IMR-90 (cell line): ENCODE measurements around the gene MFN2. TPM values are rescaled to one million over a fixed set of nuclear protein-coding genes. Genes with fewer than 3 reads are reported as not detected.

Experiments used
- ATAC-seq: fragments of 200-7000 bp; cut with Tn5 transposase; 2 replicates; pipeline ENCODE4 v1.9.1; 2020; ENCODE audit warnings: low read depth, mild to moderate bottlenecking, moderate library complexity
- BruUV-seq: library from RNA; stranded (reverse); fragments of 400-500 nt; replicated peaks from 2 replicates; lab custom pipeline; 2021; lab: Mats Ljungman, UMichigan
- CTCF ChIA-PET: fragments of 300-600 bp; formaldehyde crosslinking; extraction: SDS; loops from one replicate; lab custom pipeline; 2021; ENCODE audit warnings: antibody characterized with exemption; lab: Yijun Ruan, JAX
- POLR2A ChIA-PET: fragments of 300-600 bp; sonication (Branson Sonifier 250); formaldehyde crosslinking; loops from one replicate; lab custom pipeline; 2022; ENCODE audit warnings: antibody characterized with exemption; ENCODE audit not compliant: unreplicated experiment; lab: Charles Lee
- DNase-seq: peaks from one replicate; pipeline ENCODE4 v3.0.0; 2013
- H2AFZ ChIP-seq: replicated peaks from 2 replicates; pipeline ENCODE3; 2013; ENCODE audit warnings: low read length, mild to moderate bottlenecking; ENCODE audit not compliant: poor library complexity
- H2AK5ac ChIP-seq: 2 replicates; pipeline ENCODE4 v1.6.1; 2013; ENCODE audit warnings: low read depth, low read length, inconsistent platforms
- H2AK9ac ChIP-seq: replicated peaks from 2 replicates; pipeline ENCODE3; 2013; ENCODE audit warnings: mild to moderate bottlenecking, low read depth, low read length, moderate library complexity; ENCODE audit not compliant: poor library complexity
- H2BK120ac ChIP-seq: 2 replicates; pipeline ENCODE4 v1.6.1; 2013; ENCODE audit warnings: low read depth, low read length, inconsistent platforms
- H2BK15ac ChIP-seq: 3 replicates; pipeline ENCODE4 v1.6.1; 2013; ENCODE audit warnings: low read depth, low read length, inconsistent platforms
- H2BK20ac ChIP-seq: 2 replicates; pipeline ENCODE4 v1.6.1; 2013; ENCODE audit warnings: low read depth, mild to moderate bottlenecking, inconsistent platforms, low read length, moderate library complexity
- H2BK5ac ChIP-seq: 2 replicates; pipeline ENCODE4 v1.6.1; 2013; ENCODE audit warnings: mild to moderate bottlenecking, low read depth, low read length, inconsistent platforms; ENCODE audit not compliant: poor library complexity, severe bottlenecking
- H3K14ac ChIP-seq: replicated peaks from 2 replicates; pipeline ENCODE4 v1.6.1; 2013; ENCODE audit warnings: low read depth, low read length, inconsistent platforms
- H3K18ac ChIP-seq: 2 replicates; pipeline ENCODE4 v1.6.1; 2013; ENCODE audit warnings: low read depth, low read length, control low read depth
- H3K23ac ChIP-seq: 2 replicates; pipeline ENCODE4 v1.6.1; 2013; ENCODE audit warnings: low read depth, low read length, inconsistent platforms
- H3K27ac ChIP-seq: 2 replicates; pipeline ENCODE4 v1.5.1; 2013; ENCODE audit warnings: mild to moderate bottlenecking, control low read depth, low read length; ENCODE audit not compliant: insufficient read depth
- H3K27me3 ChIP-seq: 2 replicates; pipeline ENCODE4 v1.6.1; 2013; ENCODE audit warnings: low read length; ENCODE audit not compliant: control insufficient read depth, insufficient read depth
- H3K36me3 ChIP-seq: 2 replicates; pipeline ENCODE4 v1.6.1; 2013; ENCODE audit warnings: low read length, mixed read lengths; ENCODE audit not compliant: control insufficient read depth, insufficient read depth
- H3K4ac ChIP-seq: 2 replicates; pipeline ENCODE4 v1.6.1; 2013; ENCODE audit warnings: low read depth, low read length, inconsistent platforms
- H3K4me1 ChIP-seq: 2 replicates; pipeline ENCODE4 v1.6.1; 2013; ENCODE audit warnings: low read length, mixed read lengths; ENCODE audit not compliant: control insufficient read depth, insufficient read depth
- H3K4me2 ChIP-seq: 2 replicates; pipeline ENCODE4 v1.6.1; 2013; ENCODE audit warnings: low read depth, mild to moderate bottlenecking, control low read depth, low read length, moderate library complexity
- H3K4me3 ChIP-seq: 2 replicates; pipeline ENCODE4 v1.5.1; 2013; ENCODE audit warnings: low read depth, mild to moderate bottlenecking, control low read depth, low read length, moderate library complexity; ENCODE audit not compliant: insufficient read depth
- H3K56ac ChIP-seq: 2 replicates; pipeline ENCODE4 v1.6.1; 2013; ENCODE audit warnings: low read length, inconsistent platforms; ENCODE audit not compliant: insufficient read depth; ENCODE audit errors: extremely low read depth
- H3K79me1 ChIP-seq, 2 experiments: 2 replicates each; pipeline ENCODE4 v1.6.1; 2013; ENCODE audit warnings: low read length in 2 of 2, inconsistent platforms in 1 of 2, low read depth in 1 of 2
- H3K9ac ChIP-seq: 2 replicates; pipeline ENCODE4 v1.6.1; 2013; ENCODE audit warnings: low read depth, low read length, control low read depth
- H3K9me1 ChIP-seq: 2 replicates; pipeline ENCODE4 v1.6.1; 2013; ENCODE audit warnings: low read length, inconsistent platforms; ENCODE audit not compliant: insufficient read depth
- H3K9me3 ChIP-seq: 2 replicates; pipeline ENCODE4 v1.6.1; 2013; ENCODE audit warnings: low read length; ENCODE audit not compliant: control insufficient read depth, insufficient read depth
- H4K20me1 ChIP-seq: 2 replicates; pipeline ENCODE4 v1.6.1; 2013; ENCODE audit warnings: low read length, inconsistent platforms; ENCODE audit not compliant: insufficient read depth
- H4K5ac ChIP-seq: 2 replicates; pipeline ENCODE4 v1.6.1; 2013; ENCODE audit warnings: mild to moderate bottlenecking, low read depth, low read length, control low read depth
- H4K8ac ChIP-seq, 2 experiments: 2 replicates each; pipeline ENCODE4 v1.6.1; 2013; ENCODE audit warnings: low read depth in 2 of 2, low read length in 2 of 2, control low read depth in 1 of 2, inconsistent platforms in 1 of 2
- H4K91ac ChIP-seq: 2 replicates; pipeline ENCODE4 v1.6.1; 2013; ENCODE audit warnings: low read depth, low read length, inconsistent platforms; ENCODE audit not compliant: insufficient read depth
- BHLHE40 ChIP-seq: fragments of 150-350 bp; IDR thresholded peaks from 2 replicates; pipeline ENCODE4 v1.6.1; 2016; ENCODE audit warnings: mild to moderate bottlenecking, low read depth, low read length
- CEBPB ChIP-seq: IDR thresholded peaks from 2 replicates; pipeline ENCODE4 v1.6.1; 2012; ENCODE audit warnings: low read depth, low read length, improper control_type of control experiment
- CHD1 ChIP-seq: IDR thresholded peaks from 2 replicates; pipeline ENCODE4 v1.6.1; 2012; ENCODE audit warnings: low read depth, low read length, improper control_type of control experiment
- CTCF ChIP-seq: conservative IDR thresholded peaks from 2 replicates; pipeline ENCODE4 v1.5.1; 2012; ENCODE audit warnings: mild to moderate bottlenecking, low read depth, low read length, improper control_type of control experiment
- ELK1 ChIP-seq: fragments of 150-350 bp; IDR thresholded peaks from 2 replicates; pipeline ENCODE4 v1.6.1; 2016; ENCODE audit warnings: low read depth, mild to moderate bottlenecking, low read length, moderate library complexity, borderline replicate concordance
- FOS ChIP-seq: fragments of 150-350 bp; IDR thresholded peaks from 2 replicates; pipeline ENCODE4 v1.6.1; 2016; ENCODE audit warnings: low read depth, low read length
- MAFK ChIP-seq: IDR thresholded peaks from 2 replicates; pipeline ENCODE4 v1.6.1; 2012; ENCODE audit warnings: low read depth, low read length, improper control_type of control experiment
- MAZ ChIP-seq: IDR thresholded peaks from 2 replicates; pipeline ENCODE4 v1.6.1; 2012; ENCODE audit warnings: low read depth, mild to moderate bottlenecking, low read length, improper control_type of control experiment, moderate library complexity, borderline replicate concordance
- MXI1 ChIP-seq: IDR thresholded peaks from 2 replicates; pipeline ENCODE4 v1.6.1; 2012; ENCODE audit warnings: low read depth, mild to moderate bottlenecking, low read length, moderate library complexity, borderline replicate concordance
- NFE2L2 ChIP-seq: fragments of 150-350 bp; IDR thresholded peaks from 2 replicates; pipeline ENCODE4 v1.6.1; 2016; ENCODE audit warnings: low read depth, mild to moderate bottlenecking, low read length
- POLR2A ChIP-seq: IDR thresholded peaks from 2 replicates; pipeline ENCODE4 v1.6.1; 2012; ENCODE audit warnings: mild to moderate bottlenecking, low read depth, low read length
- RAD21 ChIP-seq: IDR thresholded peaks from 2 replicates; pipeline ENCODE4 v1.6.1; 2012; ENCODE audit warnings: low read length, improper control_type of control experiment
- RCOR1 ChIP-seq: IDR thresholded peaks from 2 replicates; pipeline ENCODE4 v1.6.1; 2012; ENCODE audit warnings: mild to moderate bottlenecking, low read length, improper control_type of control experiment; ENCODE audit not compliant: insufficient replicate concordance
- RFX5 ChIP-seq: IDR thresholded peaks from 2 replicates; pipeline ENCODE4 v1.8.0; 2012; ENCODE audit warnings: low read depth, mild to moderate bottlenecking, low read length, moderate library complexity
- SMC3 ChIP-seq: fragments of 150-350 bp; IDR thresholded peaks from 2 replicates; pipeline ENCODE4 v1.6.1; 2016; ENCODE audit warnings: low read depth, mild to moderate bottlenecking, antibody characterized with exemption, low read length, moderate library complexity
- USF2 ChIP-seq: fragments of 150-350 bp; IDR thresholded peaks from 2 replicates; pipeline ENCODE4 v1.6.1; 2017; ENCODE audit warnings: mild to moderate bottlenecking, antibody characterized with exemption, low read length, low read depth
- WGBS, 2 experiments: methylation state at CpG; one replicate each; pipeline versions ENCODE4 v1.1.5 to v1.1.7; 2013; ENCODE audit warnings: missing lambda C conversion rate in 2 of 2; ENCODE audit not compliant: insufficient read length in 1 of 2; ENCODE audit errors: extremely low coverage in 2 of 2; 5-methylcytosine and 5-hydroxymethylcytosine counted together
- dilution Hi-C: fragments of 300-500 bp; cut with HindIII; formaldehyde crosslinking; loops from one replicate; pipeline ENCODE4 v1.14.3; 2018; ENCODE audit warnings: low sequenced_read_pairs; ENCODE audit not compliant: unreplicated experiment
- in situ Hi-C: fragments of 300-500 bp; cut with MboI; formaldehyde crosslinking; loops from 3 replicates; pipeline ENCODE4 v1.14.3; 2019; ENCODE audit warnings: low sequenced_read_pairs, inconsistent platforms, mixed read lengths
- intact Hi-C: fragments of 100-400 bp; cut with micrococcal nuclease; formaldehyde crosslinking; loops from 2 replicates; pipeline ENCODE4 v1.10.0; 2022
- polyA plus RNA-seq, 3 experiments: library from polyadenylated mRNA; depleted of rRNA; stranded (reverse); fragments of >200 nt; gene quantifications; 2 replicates each; pipeline ENCODE4 v1.2.3, GENCODE V29; 2012; ENCODE audit warnings: low replicate concordance in 1 of 3
- total RNA-seq: library from RNA; depleted of rRNA; stranded (reverse); fragments of >200 nt; gene quantifications from 2 replicates; pipeline ENCODE4 v1.2.3, GENCODE V29; 2012

MFN2 gene
- total and polyA plus RNA-seq, 2 of the 4 experiments (the other 2 are of a cell fraction) = 52.8 to 84.2 TPM

GRCh38 chr1:12051361-12051760 lies 71.1 kb downstream of the MFN2 start:
- in situ Hi-C loops = no loop called here
- Histone ChIP-seq H4K8ac (no peak overlapping the region), H3K4me2 (no peak overlapping the region), H2AFZ (no peak overlapping the region), H2BK5ac (no peak overlapping the region), H3K9ac (no peak overlapping the region), H3K23ac (no peak overlapping the region), H2BK20ac (no peak overlapping the region), H3K27ac (no peak overlapping the region), H3K56ac (no peak overlapping the region), H2BK120ac (no peak overlapping the region), H2BK15ac (no peak overlapping the region), H3K36me3 (no peaks in the 10 kb centered on the region), H3K9me1 (peaks cover 5% of the 10 kb centered on the region; the same call in 1 of the 2 replicates), H4K5ac (no peak overlapping the region), H3K14ac (no peak overlapping the region), H3K9me3 (no peaks in the 10 kb centered on the region), H2AK9ac (no peak overlapping the region), H4K20me1 (no peaks in the 10 kb centered on the region), H4K91ac (no peak overlapping the region), H3K4me3 (no peak overlapping the region), H3K79me1 (no peaks in the 10 kb centered on the region), H2AK5ac (no peak overlapping the region), H3K27me3 (peaks cover 17% of the 10 kb centered on the region), H3K4me1 (peaks cover 5% of the 10 kb centered on the region; the same call in 1 of the 2 replicates), H3K4ac (no peak overlapping the region), H3K18ac (no peak overlapping the region)
- no peak for ATAC-seq
- DNase-seq = no peak
- dilution Hi-C loops = no loop called here
- BruUV-seq = no TSS peak
- intact Hi-C loops = no loop called here
- 100% methylated on average over 1 of the region's 1 CpG; no CpG with 5 or more reads in 1 of the 2 experiments for WGBS, 2 experiments
- TF ChIP-seq MAFK = no peak
- TF ChIP-seq POLR2A = no peak
- TF ChIP-seq USF2 = no peak
- TF ChIP-seq MXI1 = no peak
- TF ChIP-seq FOS = no peak
- TF ChIP-seq CEBPB = no peak
- TF ChIP-seq NFE2L2 = no peak
- TF ChIP-seq BHLHE40 = no peak
- TF ChIP-seq CTCF = no peak
- TF ChIP-seq RAD21 = no peak
- TF ChIP-seq CHD1 = no peak
- no peak for TF ChIP-seq RFX5
- no peak for TF ChIP-seq SMC3
- no peak for TF ChIP-seq ELK1
- no peak for TF ChIP-seq RCOR1
- TF ChIP-seq MAZ = no peak
- ChIA-PET POLR2A (interaction anchor here (0.6 kb wide), 1 partner anchor 19 kb away, joined by 6 read pairs; no protein-coding TSS in a partner anchor), CTCF (interaction anchor here (1.1 kb wide), 1 partner anchor 28 kb away, joined by 4 read pairs; no protein-coding TSS in a partner anchor)
